T-helper 9 cell (primary cell): ENCODE measurements around the gene HS1BP3.

ENCODE experiments used
- DNase-seq: peaks from one replicate; pipeline ENCODE4 v3.0.0-alpha.2; 2020

The HS1BP3 gene

GRCh38 chr2:20582600-20583221, 68.2 kb downstream of the HS1BP3 start:
- no peak for DNase-seq

DNA sequence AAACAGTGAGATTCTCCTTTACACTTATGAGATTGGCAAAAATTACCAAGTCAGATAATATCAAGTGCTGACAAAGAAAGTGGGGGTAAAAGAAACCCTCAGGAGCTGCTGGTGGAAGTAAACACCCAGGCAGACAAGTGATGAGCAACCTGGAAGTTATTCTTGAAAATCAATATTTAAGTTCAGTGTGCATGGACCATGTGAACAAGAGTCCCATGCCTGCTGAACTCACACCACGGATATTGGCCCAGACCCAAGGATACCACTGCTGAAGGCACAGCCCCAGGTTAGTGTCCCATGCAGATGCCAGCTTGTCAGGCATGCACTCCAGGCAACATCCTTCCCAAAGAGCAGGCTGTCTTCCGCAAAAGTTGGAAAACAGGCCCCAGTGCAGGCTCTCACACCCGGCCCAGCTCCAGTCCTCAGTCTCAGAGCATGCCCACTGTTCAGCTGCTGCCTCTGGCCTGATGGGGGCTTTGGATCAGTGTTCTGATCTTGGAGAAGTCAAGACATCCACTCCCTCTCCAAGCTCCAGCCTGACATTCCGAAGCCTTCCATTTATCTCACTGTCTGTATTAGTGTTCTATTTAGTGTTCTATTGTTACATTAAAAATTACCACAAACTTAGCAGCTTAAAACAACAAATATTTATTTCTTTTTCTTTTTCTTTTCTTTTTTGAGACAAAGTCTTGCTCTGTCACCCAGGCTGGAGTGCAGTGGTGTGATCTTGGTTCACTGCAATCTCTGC, 70.0 kb downstream of the HS1BP3 start:
- DNase-seq, result no peak

GRCh38 chr2:20579866-20580265, 71.0 kb downstream of the HS1BP3 start:
- DNase-seq, result no peak

- DNase-seq, result no peak
These were observed 71.7 kb downstream of the HS1BP3 start for GRCh38 chr2:20578895-20579825.

DNA sequence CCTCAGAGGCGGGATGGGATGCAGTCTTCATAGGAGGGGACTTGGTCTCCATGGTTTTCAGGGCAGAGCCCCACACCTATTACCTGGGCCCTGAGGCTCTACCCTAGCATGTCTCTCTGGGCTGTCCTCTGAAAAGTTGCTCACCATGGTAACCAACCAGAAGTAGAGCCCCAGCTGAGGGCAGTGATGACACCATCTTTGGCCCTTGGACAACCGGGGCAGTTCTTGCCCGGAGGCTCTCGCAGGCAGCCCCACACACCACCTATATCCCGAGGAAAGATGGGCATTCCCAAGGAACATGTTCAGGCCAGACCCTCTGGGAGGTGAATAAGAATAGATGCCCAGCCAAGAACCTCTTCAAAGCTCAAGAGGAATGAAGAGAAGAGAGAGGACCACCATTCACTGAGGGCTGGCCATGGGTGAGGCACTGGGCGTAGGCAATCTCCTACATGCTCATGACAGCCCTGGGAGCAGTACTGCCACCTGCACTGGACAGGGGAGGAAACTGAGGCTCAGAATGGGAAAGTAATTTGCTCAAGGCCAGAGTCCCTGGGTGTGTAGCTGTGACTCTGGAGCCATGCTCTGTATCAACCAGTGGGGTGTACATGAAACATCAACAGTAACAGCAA, 72.5 kb downstream of the HS1BP3 start:
- no peak for DNase-seq

- DNase-seq, result no peak
These were observed 73.2 kb downstream of the HS1BP3 start for GRCh38 chr2:20577495-20578235.

- DNase-seq, result no peak
These were observed 74.2 kb downstream of the HS1BP3 start for GRCh38 chr2:20576598-20577115.

DNA sequence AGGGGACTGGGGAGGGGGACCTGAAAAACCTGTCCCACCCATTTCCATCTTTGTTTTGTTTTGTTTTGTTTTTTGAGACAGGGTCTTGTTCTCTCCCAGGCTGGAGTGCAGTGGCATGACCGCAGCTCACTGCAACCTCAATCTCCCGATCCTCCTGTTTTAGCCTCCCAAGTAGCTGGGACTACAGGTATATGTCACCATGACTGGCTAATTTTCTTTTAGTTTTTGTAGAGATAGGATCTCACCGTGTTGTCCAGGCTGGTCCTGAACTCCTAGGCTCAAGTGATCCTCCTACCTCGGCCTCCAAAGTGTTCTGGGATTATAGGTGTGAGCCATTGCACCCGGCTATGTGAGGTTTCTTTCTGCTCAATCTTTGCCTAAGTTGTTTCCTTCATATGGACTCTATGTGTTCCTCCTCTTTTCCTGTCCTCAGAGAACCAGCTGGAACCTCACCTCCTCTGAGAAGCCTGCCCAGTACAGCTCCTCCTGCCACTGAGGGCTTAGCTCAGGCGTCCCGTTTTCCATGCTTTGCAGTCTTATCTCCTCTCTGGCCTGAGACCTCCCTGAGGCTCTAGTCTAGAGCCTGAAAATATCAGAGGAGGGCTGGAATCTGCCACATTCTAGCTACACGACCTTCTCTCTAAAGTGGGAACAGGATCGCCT, 74.8 kb downstream of the HS1BP3 start:
- DNase-seq, result no peak

DNA sequence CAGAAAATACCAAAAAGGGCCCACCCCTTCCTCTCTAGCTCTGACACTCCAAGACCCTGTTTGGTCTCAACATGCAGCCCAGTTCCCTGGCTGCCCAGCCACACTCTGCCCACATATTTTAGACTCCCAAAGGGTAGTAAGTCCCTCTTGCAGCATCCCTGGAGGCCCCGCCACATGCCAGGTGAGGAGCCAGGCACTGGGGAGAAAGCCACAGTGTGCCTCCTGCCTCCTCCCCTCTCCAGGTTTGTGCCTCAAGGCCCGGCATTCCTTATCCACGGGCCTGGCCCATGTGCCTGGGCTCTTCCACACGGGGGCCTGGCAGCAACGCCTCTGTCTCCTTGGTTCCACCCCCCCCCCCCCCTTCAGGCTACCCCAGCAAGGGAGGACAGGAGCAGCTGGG, 75.5 kb downstream of the HS1BP3 start:
- no peak for DNase-seq

- DNase-seq, result no peak
These were observed 76.0 kb downstream of the HS1BP3 start for GRCh38 chr2:20574930-20575329.

- DNase-seq, result no peak
These were observed 76.4 kb downstream of the HS1BP3 start for GRCh38 chr2:20574423-20574911.

- DNase-seq, result no peak
These were observed 77.1 kb downstream of the HS1BP3 start for GRCh38 chr2:20573620-20574422.

DNA sequence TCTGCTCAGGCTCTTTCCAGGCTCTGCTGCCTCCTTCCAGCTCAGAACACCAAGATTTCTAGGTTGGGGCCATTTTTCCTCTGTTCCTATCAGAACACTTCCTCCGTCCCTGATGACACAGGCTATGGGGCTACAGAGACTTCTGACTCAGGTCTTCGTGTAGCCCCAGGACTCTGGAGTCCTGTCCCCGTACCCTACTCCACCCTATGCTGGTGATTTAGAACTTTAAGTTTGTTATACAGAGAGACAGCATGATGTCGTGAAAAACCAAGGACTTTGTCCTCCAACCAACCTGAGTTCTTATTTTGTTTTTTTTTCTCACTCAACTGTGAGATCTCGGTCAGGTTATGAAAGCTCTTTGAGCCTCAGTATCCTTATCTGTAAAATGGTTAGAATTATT, 78.7 kb downstream of the HS1BP3 start:
- DNase-seq, result no peak

- DNase-seq, result no peak
These were observed 79.2 kb downstream of the HS1BP3 start for GRCh38 chr2:20571644-20572215.

DNA sequence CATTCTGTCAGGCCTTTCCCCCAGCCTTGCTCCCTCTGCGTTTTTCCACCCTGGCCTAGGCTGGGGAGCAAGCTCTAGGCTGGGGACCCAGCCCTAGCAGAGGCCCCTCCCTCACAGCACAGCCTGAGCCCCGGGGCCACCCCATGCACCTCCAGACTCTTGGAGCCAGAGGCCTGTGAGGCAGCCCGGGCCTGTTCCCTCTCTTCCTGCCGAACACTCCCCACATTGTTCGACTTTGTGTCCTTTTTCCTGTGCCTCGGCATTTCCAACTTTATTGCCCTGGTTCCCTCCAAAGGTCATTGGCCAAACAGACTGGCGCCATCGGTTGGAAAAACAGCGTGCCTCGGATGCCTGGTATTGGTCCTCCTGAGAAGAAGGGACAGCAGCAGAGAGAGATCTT, 79.7 kb downstream of the HS1BP3 start:
- DNase-seq, result no peak

GRCh38 chr2:20570249-20570648, 80.6 kb downstream of the HS1BP3 start:
- DNase-seq, result no peak

- no peak for DNase-seq
These were observed 81.3 kb downstream of the HS1BP3 start for GRCh38 chr2:20569464-20570223.

DNA sequence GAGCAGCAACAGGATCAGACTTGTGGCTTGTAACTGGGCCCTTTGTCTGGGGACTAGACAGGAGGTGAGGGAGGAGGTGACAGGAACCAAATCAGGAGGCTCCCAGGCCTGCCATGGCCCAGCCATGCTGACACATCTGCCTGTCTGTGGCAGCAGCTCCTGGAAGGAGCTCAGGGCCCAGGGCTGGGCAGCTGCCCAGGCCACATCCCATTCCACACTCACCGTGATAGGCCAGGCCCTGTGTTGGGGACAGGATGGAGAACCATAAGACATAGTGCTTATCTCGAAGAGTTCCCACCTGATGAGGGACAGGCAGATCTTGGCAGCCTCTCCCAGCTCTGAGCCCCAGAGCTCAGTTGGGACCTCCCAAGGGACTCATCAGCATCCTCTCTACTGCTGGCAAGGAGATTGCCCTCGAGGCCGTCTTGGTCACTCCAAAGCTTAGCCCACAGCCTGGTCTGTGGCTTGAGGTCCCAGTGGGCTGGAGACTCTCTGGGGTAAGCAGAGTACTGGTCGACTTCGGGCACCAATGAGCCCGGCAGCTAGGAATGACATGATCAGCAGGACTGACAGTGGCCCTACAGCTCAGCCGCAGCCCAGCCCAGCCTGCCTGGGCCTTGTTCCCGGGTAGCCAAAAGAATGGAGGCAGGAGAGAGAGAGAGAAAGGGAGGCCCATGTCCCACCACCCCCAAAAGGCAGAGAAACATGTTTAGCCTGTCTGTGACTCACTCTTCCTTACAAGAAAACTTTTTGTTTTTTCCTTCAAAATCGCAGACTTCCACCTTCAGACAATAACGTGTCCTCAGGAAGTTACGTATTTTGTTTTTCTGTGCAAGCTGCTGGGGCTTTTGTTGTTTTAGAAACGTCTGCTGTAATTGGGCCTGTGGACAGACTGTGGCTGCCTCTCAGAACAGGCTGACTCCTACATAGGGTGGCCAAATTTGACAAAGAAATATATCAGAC, 82.1 kb downstream of the HS1BP3 start:
- no peak for DNase-seq
